ENCODE data around the gene SRGAP2B. TPM values are rescaled to one million over a fixed set of nuclear protein-coding genes. Genes with fewer than 3 reads are reported as not detected.
"Not testable (repeated sequence)": the region's sequence is repeated elsewhere in the genome, so short reads cannot be mapped to it uniquely, and the experiment has no call there.

Gene SRGAP2B
- total RNA-seq, 1 experiment from 2014 or later: 57.2 TPM

DNA sequence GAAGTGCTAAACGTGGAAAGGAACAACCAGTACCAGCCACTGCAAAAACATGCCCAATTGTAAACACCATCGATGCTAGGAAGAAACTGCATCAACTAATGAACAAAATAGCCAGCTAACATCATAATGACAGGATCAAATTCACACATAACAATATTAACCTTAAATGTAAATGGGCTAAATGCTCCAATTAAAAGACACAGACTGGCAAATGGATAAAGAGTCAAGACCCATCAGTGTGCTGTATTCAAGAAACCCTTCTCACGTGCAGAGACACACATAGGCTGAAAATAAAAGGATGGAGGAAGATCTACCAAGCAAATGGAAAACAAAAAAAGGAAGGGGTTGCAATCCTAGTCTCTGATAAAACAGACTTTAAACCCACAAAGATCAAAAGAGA is 128.6 kb downstream of the SRGAP2B start:
- H4K20me1 ChIP-seq (ENCODE audit: insufficient read depth); H3K27ac ChIP-seq; H3K79me2 ChIP-seq (ENCODE audit: low read depth); DNase-seq; BruUV-seq (replicated peaks); H3K4me2 ChIP-seq; CTCF ChIA-PET; POLR2A ChIA-PET (ENCODE audit: unreplicated experiment); H3K4me3 ChIP-seq; H3K9me3 ChIP-seq (ENCODE audit: insufficient read depth, low read depth); intact Hi-C loops (cut with micrococcal nuclease; ENCODE audit: unreplicated experiment); H3K4me1 ChIP-seq (replicated peaks; ENCODE audit: insufficient read depth); H2AFZ ChIP-seq; H3K9me2 ChIP-seq (ENCODE audit: insufficient read depth); H3K27me3 ChIP-seq (ENCODE audit: insufficient read depth, low read depth); H3F3A ChIP-seq (ENCODE audit: insufficient read depth, low read depth); H3K36me3 ChIP-seq (ENCODE audit: low read depth): not testable (repeated sequence)

DNA sequence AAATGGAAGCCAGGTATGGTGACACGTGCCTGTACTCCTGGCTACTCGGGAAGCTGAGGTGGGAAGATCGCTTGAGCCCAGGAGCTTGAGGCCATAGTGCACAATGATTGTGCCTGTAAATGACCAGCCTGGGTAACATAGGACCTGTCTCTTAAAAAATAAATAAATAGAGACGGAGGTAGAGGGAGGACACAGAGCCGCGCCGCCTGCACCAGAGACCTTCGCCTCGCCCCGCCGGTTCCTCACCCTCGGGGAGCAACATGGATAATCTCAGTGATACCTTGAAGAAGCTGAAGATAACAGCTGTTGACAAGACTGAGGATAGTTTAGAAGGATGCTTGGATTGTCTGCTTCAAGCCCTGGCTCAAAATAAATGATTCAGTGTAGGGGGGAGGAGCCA is 130.4 kb downstream of the SRGAP2B start:
- intact Hi-C loops (cut with micrococcal nuclease; ENCODE audit: unreplicated experiment); H3F3A ChIP-seq (ENCODE audit: insufficient read depth, low read depth); H3K27ac ChIP-seq; CTCF ChIA-PET; POLR2A ChIA-PET (ENCODE audit: unreplicated experiment); H3K4me3 ChIP-seq; H3K9me3 ChIP-seq (ENCODE audit: insufficient read depth, low read depth); BruUV-seq (replicated peaks); H4K20me1 ChIP-seq (ENCODE audit: insufficient read depth); H3K4me1 ChIP-seq (replicated peaks; ENCODE audit: insufficient read depth); H3K4me2 ChIP-seq; H2AFZ ChIP-seq; H3K9me2 ChIP-seq (ENCODE audit: insufficient read depth); H3K27me3 ChIP-seq (ENCODE audit: insufficient read depth, low read depth); H3K79me2 ChIP-seq (ENCODE audit: low read depth); H3K36me3 ChIP-seq (ENCODE audit: low read depth): not testable (repeated sequence)
- peak in 1 of 2 experiments; percentile 2 for DNase-seq

DNA sequence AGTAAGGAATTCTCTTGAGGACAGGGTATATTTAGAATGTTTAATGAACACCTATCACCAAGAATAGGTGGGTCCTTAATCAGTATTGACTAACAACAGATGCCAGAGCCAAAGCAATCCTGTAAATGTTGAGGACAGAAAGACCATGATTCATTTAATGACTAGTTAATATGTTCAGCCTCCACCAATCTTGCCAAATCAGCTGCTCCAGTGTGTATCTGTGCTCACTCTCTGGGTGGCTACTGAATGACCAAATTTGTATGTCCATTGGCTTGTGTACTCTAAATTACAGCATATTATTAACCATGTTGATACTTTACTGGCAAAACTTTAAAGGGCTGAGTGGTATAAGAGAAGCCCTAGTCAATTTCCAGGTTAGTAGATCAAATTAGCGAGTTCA is 130.9 kb downstream of the SRGAP2B start:
- H3F3A ChIP-seq (ENCODE audit: insufficient read depth, low read depth); H3K27me3 ChIP-seq (ENCODE audit: insufficient read depth, low read depth); H2AFZ ChIP-seq; H3K4me1 ChIP-seq (replicated peaks; ENCODE audit: insufficient read depth); H3K27ac ChIP-seq; intact Hi-C loops (cut with micrococcal nuclease; ENCODE audit: unreplicated experiment); H3K4me3 ChIP-seq; H3K36me3 ChIP-seq (ENCODE audit: low read depth); POLR2A ChIA-PET (ENCODE audit: unreplicated experiment); H3K9me3 ChIP-seq (ENCODE audit: insufficient read depth, low read depth); CTCF ChIA-PET; H3K79me2 ChIP-seq (ENCODE audit: low read depth); H3K4me2 ChIP-seq; BruUV-seq (replicated peaks); H3K9me2 ChIP-seq (ENCODE audit: insufficient read depth); H4K20me1 ChIP-seq (ENCODE audit: insufficient read depth); DNase-seq: not testable (repeated sequence)

DNA sequence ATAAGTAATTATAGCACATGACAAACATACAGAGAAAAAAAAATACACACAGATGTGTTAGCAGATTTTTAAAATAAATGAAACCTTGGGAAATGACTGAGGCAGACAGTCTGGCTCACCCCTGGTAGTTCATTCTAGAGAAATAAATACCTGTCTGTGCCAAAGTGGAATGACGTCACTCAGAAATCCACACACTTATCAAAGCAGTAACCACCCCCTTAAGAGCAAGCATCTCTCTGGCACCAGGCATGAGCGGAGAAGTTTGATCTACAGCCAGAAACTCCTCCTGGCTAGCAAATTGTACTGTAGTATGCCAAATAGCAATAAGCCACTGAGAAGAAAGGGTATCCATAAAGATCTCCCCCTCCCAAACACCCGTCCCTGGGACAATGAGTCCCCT is 131.6 kb downstream of the SRGAP2B start:
- H3K9me2 ChIP-seq (ENCODE audit: insufficient read depth); H3F3A ChIP-seq (ENCODE audit: insufficient read depth, low read depth); BruUV-seq (replicated peaks); H3K27me3 ChIP-seq (ENCODE audit: insufficient read depth, low read depth); H2AFZ ChIP-seq; H3K27ac ChIP-seq; DNase-seq; H3K9me3 ChIP-seq (ENCODE audit: insufficient read depth, low read depth); H3K4me1 ChIP-seq (replicated peaks; ENCODE audit: insufficient read depth); intact Hi-C loops (cut with micrococcal nuclease; ENCODE audit: unreplicated experiment); H3K4me3 ChIP-seq; H3K4me2 ChIP-seq; POLR2A ChIA-PET (ENCODE audit: unreplicated experiment); H4K20me1 ChIP-seq (ENCODE audit: insufficient read depth); CTCF ChIA-PET; H3K79me2 ChIP-seq (ENCODE audit: low read depth); H3K36me3 ChIP-seq (ENCODE audit: low read depth): not testable (repeated sequence)

DNA sequence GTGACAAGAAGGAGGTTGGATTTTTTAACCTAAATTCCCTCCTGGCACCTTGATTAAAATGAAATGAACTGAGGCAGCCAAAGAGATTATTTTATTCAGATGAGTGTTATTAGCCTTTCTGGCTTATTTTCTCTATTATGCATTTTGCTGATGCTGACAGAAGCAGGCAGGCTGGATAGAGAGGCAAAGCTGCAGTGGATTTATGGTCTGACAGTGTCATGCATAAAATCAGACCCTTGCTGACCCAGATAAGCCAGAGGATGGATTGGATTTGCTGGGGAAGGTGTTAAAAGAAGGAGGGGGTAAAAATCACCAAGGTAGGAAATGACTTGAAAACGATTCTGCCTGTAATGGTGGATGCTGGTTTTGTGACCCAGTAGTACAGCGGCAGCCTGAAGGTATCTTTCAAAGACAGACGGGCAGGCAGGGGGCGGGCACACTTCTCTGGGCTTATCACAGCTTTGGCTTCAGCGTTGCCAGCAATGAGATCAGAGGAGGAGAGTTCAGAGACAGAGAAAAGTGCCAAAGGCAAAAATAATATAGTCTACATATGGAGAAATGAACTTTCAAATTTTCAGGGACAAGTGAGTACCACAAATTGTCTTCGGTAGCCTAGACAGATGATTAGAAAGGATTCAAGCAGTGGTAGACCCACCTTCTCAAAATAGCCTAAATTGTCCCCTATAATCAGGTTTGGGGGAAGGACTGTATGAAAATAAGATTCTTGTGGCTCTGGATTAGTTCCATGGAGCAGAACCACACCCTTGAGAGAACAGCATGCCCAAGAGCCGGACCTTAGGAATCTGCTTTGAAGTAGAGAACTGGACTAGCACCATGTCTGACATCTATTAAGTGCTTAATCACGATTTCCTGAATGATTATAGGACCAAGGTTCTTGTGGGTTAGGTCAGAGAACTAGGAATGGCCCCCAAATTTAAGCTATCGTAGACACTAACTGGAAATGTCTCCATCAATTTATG is 133.2 kb downstream of the SRGAP2B start:
- intact Hi-C loops (cut with micrococcal nuclease; ENCODE audit: unreplicated experiment); H3K4me3 ChIP-seq; H4K20me1 ChIP-seq (ENCODE audit: insufficient read depth); H2AFZ ChIP-seq; H3K4me1 ChIP-seq (replicated peaks; ENCODE audit: insufficient read depth); BruUV-seq (replicated peaks); H3K27ac ChIP-seq; POLR2A ChIA-PET (ENCODE audit: unreplicated experiment); H3K27me3 ChIP-seq (ENCODE audit: insufficient read depth, low read depth); H3K9me2 ChIP-seq (ENCODE audit: insufficient read depth); H3K9me3 ChIP-seq (ENCODE audit: insufficient read depth, low read depth); H3F3A ChIP-seq (ENCODE audit: insufficient read depth, low read depth); H3K36me3 ChIP-seq (ENCODE audit: low read depth); H3K79me2 ChIP-seq (ENCODE audit: low read depth); CTCF ChIA-PET; DNase-seq; H3K4me2 ChIP-seq: not testable (repeated sequence)

DNA sequence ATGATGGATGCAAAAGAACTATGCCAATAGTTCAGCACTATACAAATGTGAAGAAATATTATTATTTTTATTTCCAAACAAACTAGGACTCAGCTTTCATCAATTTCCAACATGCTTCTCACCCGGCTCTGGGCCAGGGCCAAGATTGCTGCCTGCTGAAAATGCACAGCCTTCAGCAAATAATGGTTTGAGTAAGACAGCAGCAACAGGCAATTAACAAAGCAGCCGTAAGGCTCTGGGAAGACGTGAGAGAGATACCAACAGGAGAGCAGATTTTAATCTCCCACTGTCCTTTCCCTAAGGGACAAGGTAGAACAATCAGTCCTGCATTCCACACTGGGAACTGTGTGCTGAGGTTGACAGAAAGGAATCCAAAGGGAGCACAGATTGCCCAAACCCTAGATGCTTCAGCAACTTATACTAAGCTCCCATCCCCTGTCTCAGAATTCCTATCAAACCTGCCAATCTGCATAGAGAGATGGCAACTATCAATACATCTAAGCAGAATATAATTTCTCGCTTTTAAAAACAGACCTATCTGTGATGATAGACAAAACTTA is 134.1 kb downstream of the SRGAP2B start:
- H3K27ac ChIP-seq; H3K9me3 ChIP-seq (ENCODE audit: insufficient read depth, low read depth); H4K20me1 ChIP-seq (ENCODE audit: insufficient read depth); H3K79me2 ChIP-seq (ENCODE audit: low read depth); BruUV-seq (replicated peaks); CTCF ChIA-PET; intact Hi-C loops (cut with micrococcal nuclease; ENCODE audit: unreplicated experiment); H3K27me3 ChIP-seq (ENCODE audit: insufficient read depth, low read depth); H3F3A ChIP-seq (ENCODE audit: insufficient read depth, low read depth); H3K4me3 ChIP-seq; H3K9me2 ChIP-seq (ENCODE audit: insufficient read depth); H3K4me2 ChIP-seq; H3K36me3 ChIP-seq (ENCODE audit: low read depth); DNase-seq; H2AFZ ChIP-seq; H3K4me1 ChIP-seq (replicated peaks; ENCODE audit: insufficient read depth): not testable (repeated sequence)
- POLR2A ChIA-PET (ENCODE audit: unreplicated experiment): interaction anchor here (0.6 kb wide), 1 partner anchor 45 kb away, joined by 4 read pairs; no protein-coding TSS in a partner anchor

DNA sequence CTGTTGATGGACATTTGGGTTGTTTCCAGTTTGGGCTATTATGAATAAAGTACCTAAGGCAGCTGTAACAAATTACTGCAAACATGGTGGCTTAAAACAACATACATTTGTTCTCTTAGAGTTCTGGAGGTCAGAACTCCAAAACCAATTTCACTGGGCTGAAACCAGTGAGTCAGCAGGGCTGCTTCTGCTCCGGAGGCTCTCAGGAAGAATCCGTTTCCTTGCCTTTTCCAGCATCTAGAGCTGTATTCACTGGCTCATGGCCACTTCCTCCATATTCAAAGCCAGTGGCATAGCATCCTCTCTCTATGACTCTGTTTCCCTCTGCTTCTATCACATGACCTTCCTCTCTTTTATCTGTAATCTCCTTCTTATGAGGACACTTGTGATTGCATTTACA is 146.7 kb downstream of the SRGAP2B start:
- H3K4me1 ChIP-seq (replicated peaks; ENCODE audit: insufficient read depth); H3K9me3 ChIP-seq (ENCODE audit: insufficient read depth, low read depth); H4K20me1 ChIP-seq (ENCODE audit: insufficient read depth); H3K36me3 ChIP-seq (ENCODE audit: low read depth); DNase-seq; H3K4me2 ChIP-seq; H3K27ac ChIP-seq; intact Hi-C loops (cut with micrococcal nuclease; ENCODE audit: unreplicated experiment); H3K79me2 ChIP-seq (ENCODE audit: low read depth); H3K9me2 ChIP-seq (ENCODE audit: insufficient read depth); H3F3A ChIP-seq (ENCODE audit: insufficient read depth, low read depth); H3K4me3 ChIP-seq; H2AFZ ChIP-seq; POLR2A ChIA-PET (ENCODE audit: unreplicated experiment); CTCF ChIA-PET; H3K27me3 ChIP-seq (ENCODE audit: insufficient read depth, low read depth); BruUV-seq (replicated peaks): not testable (repeated sequence)

Measured in PC-9 (cell line).